Measurements from ENCODE around the gene ITM2B. TPM values are rescaled to one million over a fixed set of nuclear protein-coding genes. Genes with fewer than 3 reads are reported as not detected.

The ITM2B gene
- total and polyA plus RNA-seq, 2 donors (not counting 1 experiment from before 2014, with no cell fraction given) = 122 to 177 TPM

GRCh38 chr13:48252176-48252575, 19.2 kb downstream of the ITM2B start:
- Histone ChIP-seq H3K4me3 (ENCODE audit: control extremely low read depth in 1 of 5, extremely low read depth in 1 of 5, insufficient read depth in 1 of 5, low read depth in 2 of 5, low read length in 4 of 5) (no peak overlapping the region), H4K20me1 (ENCODE audit: control insufficient read depth, insufficient read depth, low read length, poor library complexity, severe bottlenecking) (peaks cover 41% of the 10 kb centered on the region), H3K4me1 (ENCODE audit: control insufficient read depth in 2 of 2, insufficient read depth in 2 of 2, low read length in 2 of 2) (no peaks in the 10 kb centered on the region), H3K27me3 (replicated peaks in 1 of 4; ENCODE audit: control extremely low read depth in 1 of 4, control insufficient read depth in 3 of 4, insufficient read depth in 4 of 4, low read length in 3 of 4) (no peaks in the 10 kb centered on the region), H3K36me3 (replicated peaks in 1 of 2; ENCODE audit: control extremely low read depth in 1 of 2, control insufficient read depth in 1 of 2, extremely low read depth in 1 of 2, insufficient read depth in 2 of 2, low read length in 1 of 2) (peaks cover 9 to 32% of the 10 kb centered on the region in 2 experiments), H3K79me2 (ENCODE audit: control insufficient read depth, insufficient read depth, low read length) (peaks cover 69% of the 10 kb centered on the region), H3K4me2 (replicated peaks; ENCODE audit: low read depth, low read length, poor library complexity, severe bottlenecking) (no peak overlapping the region), H3K27ac (ENCODE audit: low read length in 2 of 2) (no peak overlapping the region), H3K9me3 (ENCODE audit: control extremely low read depth in 1 of 3, control insufficient read depth in 2 of 3, insufficient read depth in 1 of 3, low read length in 2 of 3) (no peaks in the 10 kb centered on the region), H3K9ac (ENCODE audit: low read length) (no peak overlapping the region), H2AFZ (ENCODE audit: insufficient read depth, low read depth, low read length, poor library complexity, severe bottlenecking) (no peak overlapping the region)
- peaks cover 24% of the 10 kb centered on the region for H3K4me1 Mint-ChIP-seq
- no peak overlapping the region for H3K27ac Mint-ChIP-seq
- H3K27me3 Mint-ChIP-seq = no peaks in the 10 kb centered on the region
- 98% methylated on average over 6 of the region's 10 CpGs for WGBS (ENCODE audit: insufficient coverage)
- DNase-seq = no peak
- no peak for TF ChIP-seq EZH2 (IDR thresholded peaks at IDR 0.05; ENCODE audit: borderline replicate concordance, insufficient read depth, low read depth, low read length, poor library complexity, severe bottlenecking)
- no peak for TF ChIP-seq CTCF (IDR thresholded peaks at IDR 0.05)
- no peak for ATAC-seq (ENCODE audit: low read depth)
- intact Hi-C loops (cut with micrococcal nuclease) = loop anchor here (2.0 kb wide), 1 partner anchor 13 kb away; no protein-coding TSS in a partner anchor
- CTCF ChIA-PET = no interaction called here
- no peaks in the 10 kb centered on the region for H3K9me3 Mint-ChIP-seq (ENCODE audit: insufficient read depth)
- POLR2A ChIA-PET = no interaction called here
- no peak overlapping the region for H3K4me3 Mint-ChIP-seq

GRCh38 chr13:48253849-48254248, 20.8 kb downstream of the ITM2B start:
- POLR2A ChIA-PET = no interaction called here
- H3K27me3 ChIP-seq (replicated peaks in 1 of 4; ENCODE audit: control extremely low read depth in 1 of 4, control insufficient read depth in 3 of 4, insufficient read depth in 4 of 4, low read length in 3 of 4) = no peaks in the 10 kb centered on the region
- Mint-ChIP-seq H3K9me3 (ENCODE audit: insufficient read depth) (no peaks in the 10 kb centered on the region), H3K4me3 (no peak overlapping the region), H3K27me3 (no peaks in the 10 kb centered on the region), H3K27ac (no peak overlapping the region), H3K4me1 (peaks cover 16% of the 10 kb centered on the region)
- no peaks in the 10 kb centered on the region for H3K4me1 ChIP-seq (ENCODE audit: control insufficient read depth in 2 of 2, insufficient read depth in 2 of 2, low read length in 2 of 2)
- TF ChIP-seq CTCF (IDR thresholded peaks at IDR 0.05) (no peak), EZH2 (IDR thresholded peaks at IDR 0.05; ENCODE audit: borderline replicate concordance, insufficient read depth, low read depth, low read length, poor library complexity, severe bottlenecking) (no peak)
- no peak overlapping the region for H3K4me3 ChIP-seq (ENCODE audit: control extremely low read depth in 1 of 5, extremely low read depth in 1 of 5, insufficient read depth in 1 of 5, low read depth in 2 of 5, low read length in 4 of 5)
- intact Hi-C loops (cut with micrococcal nuclease) = loop anchor here (2.0 kb wide), 1 partner anchor 15 kb away; no protein-coding TSS in a partner anchor
- H3K4me2 ChIP-seq (replicated peaks; ENCODE audit: low read depth, low read length, poor library complexity, severe bottlenecking) = no peak overlapping the region
- no peaks in the 10 kb centered on the region for H3K9me3 ChIP-seq (ENCODE audit: control extremely low read depth in 1 of 3, control insufficient read depth in 2 of 3, insufficient read depth in 1 of 3, low read length in 2 of 3)
- no peak overlapping the region for H3K27ac ChIP-seq (ENCODE audit: low read length in 2 of 2)
- H3K79me2 ChIP-seq (ENCODE audit: control insufficient read depth, insufficient read depth, low read length) = peaks cover 65% of the 10 kb centered on the region
- ATAC-seq (ENCODE audit: low read depth) (no peak), DNase-seq (no peak)
- WGBS (ENCODE audit: insufficient coverage) = no CpG with 5 or more reads among the region's 2 CpGs
- H3K9ac ChIP-seq (ENCODE audit: low read length) = no peak overlapping the region
- H4K20me1 ChIP-seq (ENCODE audit: control insufficient read depth, insufficient read depth, low read length, poor library complexity, severe bottlenecking) = peaks cover 42% of the 10 kb centered on the region
- H2AFZ ChIP-seq (ENCODE audit: insufficient read depth, low read depth, low read length, poor library complexity, severe bottlenecking) = no peak overlapping the region
- H3K36me3 ChIP-seq (replicated peaks in 1 of 2; ENCODE audit: control extremely low read depth in 1 of 2, control insufficient read depth in 1 of 2, extremely low read depth in 1 of 2, insufficient read depth in 2 of 2, low read length in 1 of 2) = peaks cover 12 to 44% of the 10 kb centered on the region in 2 experiments
- CTCF ChIA-PET = interaction anchor here (0.9 kb wide), 1 partner anchor 326 kb away, joined by 6 read pairs; no protein-coding TSS in a partner anchor
